ENCODE results near the gene ACKR2.

The ACKR2 gene

GRCh38 chr3:42906848-42907183, 97.6 kb downstream of the ACKR2 start:
- DNase-seq: no peak
- TF ChIP-seq GATA1 (IDR thresholded peaks at IDR 0.05; ENCODE audit: low read depth, low read length): no peak

GRCh38 chr3:42908675-42909074, 99.4 kb downstream of the ACKR2 start:
- DNase-seq: no peak

GRCh38 chr3:42911551-42911950, 102.3 kb downstream of the ACKR2 start:
- TF ChIP-seq GATA1 (IDR thresholded peaks at IDR 0.05; ENCODE audit: low read depth, low read length): no peak
- no peak for TF ChIP-seq POLR2A (IDR thresholded peaks at IDR 0.05; ENCODE audit: low read length)
- no peak for DNase-seq

More at GRCh38 chr3:42908675-42909074, 99.4 kb downstream of the ACKR2 start:
- TF ChIP-seq POLR2A (IDR thresholded peaks at IDR 0.05; ENCODE audit: low read length) (no peak), GATA1 (IDR thresholded peaks at IDR 0.05; ENCODE audit: low read depth, low read length) (no peak)

- DNase-seq: no peak
- TF ChIP-seq GATA1 (IDR thresholded peaks at IDR 0.05; ENCODE audit: low read depth, low read length) (no peak), POLR2A (IDR thresholded peaks at IDR 0.05; ENCODE audit: low read length) (no peak)
Observed at GRCh38 chr3:42914771-42915515, 105.7 kb downstream of the ACKR2 start.

All from erythroblast (primary cell).